ENCODE results near the gene THAP7.
"Not testable (repeated sequence)": the region's sequence is repeated elsewhere in the genome, so short reads cannot be mapped to it uniquely, and the experiment has no call there.

THAP7 gene

GRCh38 chr22:20977019-20977418 is 24.9 kb downstream of the THAP7 start:
- DNase-seq: no peak

- no peak for DNase-seq
Observed at GRCh38 chr22:20976291-20976877, 25.5 kb downstream of the THAP7 start.

- no peak for DNase-seq
Observed at GRCh38 chr22:20975541-20976290, 26.2 kb downstream of the THAP7 start.

- no peak for DNase-seq
Observed at GRCh38 chr22:20974336-20974955, 27.5 kb downstream of the THAP7 start.

- DNase-seq: no peak
Observed at GRCh38 chr22:20973634-20974286, 28.2 kb downstream of the THAP7 start.

GRCh38 chr22:20972933-20973577 is 28.9 kb downstream of the THAP7 start:
- no peak for DNase-seq

GRCh38 chr22:20972014-20972694 is 29.8 kb downstream of the THAP7 start:
- DNase-seq: not testable (repeated sequence)

GRCh38 chr22:20970939-20971657 is 30.8 kb downstream of the THAP7 start:
- no peak for DNase-seq

- DNase-seq: peak in 1 of 2 donors; percentile 17
Observed at GRCh38 chr22:20968281-20968977, 33.5 kb downstream of the THAP7 start.

GRCh38 chr22:20967697-20968211 is 34.2 kb downstream of the THAP7 start:
- no peak for DNase-seq

- no peak for DNase-seq
Observed at GRCh38 chr22:20966883-20967696, 34.8 kb downstream of the THAP7 start, which contains the start of gene AIFM3. AIFM3 (plus strand) TSS chr22:20967255; CDS start chr22:20967945, 690 bp downstream.

GRCh38 chr22:20965888-20966855 is 35.7 kb downstream of the THAP7 start:
- DNase-seq: no peak

GRCh38 chr22:20965104-20965887 is 36.6 kb downstream of the THAP7 start:
- DNase-seq: no peak

GRCh38 chr22:20964799-20965103 is 37.2 kb downstream of the THAP7 start:
- DNase-seq: no peak

- DNase-seq: no peak
Observed at GRCh38 chr22:20964090-20964798, 37.7 kb downstream of the THAP7 start.

- no peak for DNase-seq
Observed at GRCh38 chr22:20963201-20964052, 38.5 kb downstream of the THAP7 start.
